ENCODE data around the gene ROBO1. TPM values are rescaled to one million over a fixed set of nuclear protein-coding genes. Genes with fewer than 3 reads are reported as not detected.

The ROBO1 gene
- total and polyA plus RNA-seq, 2 donors (not counting 3 experiments of a cell fraction or from before 2014, with no cell fraction given), result 5.9 to 14.2 TPM

DNA sequence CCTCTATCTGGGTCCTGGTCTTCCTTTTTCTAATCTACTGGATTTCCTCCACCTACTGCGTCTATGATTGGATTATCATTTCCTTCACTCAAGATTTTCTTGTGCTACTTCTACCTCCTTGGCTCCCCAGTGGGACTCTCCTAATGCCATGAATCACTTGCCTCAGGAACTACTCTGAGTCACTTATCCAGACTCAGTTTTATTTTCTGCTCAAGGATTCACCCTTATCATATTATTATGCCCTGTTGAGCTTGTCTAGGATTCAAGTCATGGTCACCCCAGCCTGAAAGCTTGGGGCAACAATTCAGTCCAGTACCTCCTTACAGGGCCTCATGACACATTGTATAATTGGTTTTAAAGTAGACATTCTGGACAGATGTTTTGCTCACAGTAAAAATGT is 968.1 kb downstream of the ROBO1 start:
- ChIA-PET CTCF (no interaction called here), POLR2A (no interaction called here)
- no peak overlapping the region for H3K4me2 ChIP-seq (ENCODE audit: insufficient read depth, low read length)
- no peaks in the 10 kb centered on the region for H3K36me3 ChIP-seq (ENCODE audit: control insufficient read depth in 2 of 2, extremely low read depth in 1 of 2, insufficient read depth in 2 of 2, low read length in 2 of 2)
- TF ChIP-seq POLR2A (IDR thresholded peaks at IDR 0.05; ENCODE audit: low read depth, low read length), result no peak
- TF ChIP-seq JUN (IDR thresholded peaks at IDR 0.05; ENCODE audit: borderline replicate concordance, insufficient read depth, insufficient read length, low read depth), result no peak
- no peak for TF ChIP-seq GATA2 (IDR thresholded peaks at IDR 0.05; ENCODE audit: insufficient read depth, insufficient read length, low read depth, low read length)
- TF ChIP-seq, protein P1, sequence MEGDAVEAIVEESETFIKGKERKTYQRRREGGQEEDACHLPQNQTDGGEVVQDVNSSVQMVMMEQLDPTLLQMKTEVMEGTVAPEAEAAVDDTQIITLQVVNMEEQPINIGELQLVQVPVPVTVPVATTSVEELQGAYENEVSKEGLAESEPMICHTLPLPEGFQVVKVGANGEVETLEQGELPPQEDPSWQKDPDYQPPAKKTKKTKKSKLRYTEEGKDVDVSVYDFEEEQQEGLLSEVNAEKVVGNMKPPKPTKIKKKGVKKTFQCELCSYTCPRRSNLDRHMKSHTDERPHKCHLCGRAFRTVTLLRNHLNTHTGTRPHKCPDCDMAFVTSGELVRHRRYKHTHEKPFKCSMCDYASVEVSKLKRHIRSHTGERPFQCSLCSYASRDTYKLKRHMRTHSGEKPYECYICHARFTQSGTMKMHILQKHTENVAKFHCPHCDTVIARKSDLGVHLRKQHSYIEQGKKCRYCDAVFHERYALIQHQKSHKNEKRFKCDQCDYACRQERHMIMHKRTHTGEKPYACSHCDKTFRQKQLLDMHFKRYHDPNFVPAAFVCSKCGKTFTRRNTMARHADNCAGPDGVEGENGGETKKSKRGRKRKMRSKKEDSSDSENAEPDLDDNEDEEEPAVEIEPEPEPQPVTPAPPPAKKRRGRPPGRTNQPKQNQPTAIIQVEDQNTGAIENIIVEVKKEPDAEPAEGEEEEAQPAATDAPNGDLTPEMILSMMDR (IDR thresholded peaks at IDR 0.05; ENCODE audit: extremely low read depth in 1 of 2, insufficient read depth in 1 of 2, low read depth in 1 of 2, low read length in 2 of 2), result no peak
- no peak for TF ChIP-seq EZH2 (IDR thresholded peaks at IDR 0.05; ENCODE audit: borderline replicate concordance, low read depth, low read length, severe bottlenecking)
- no peak for TF ChIP-seq FOS (IDR thresholded peaks at IDR 0.05; ENCODE audit: borderline replicate concordance, insufficient read depth, low read length)
- TF ChIP-seq, protein P2, sequence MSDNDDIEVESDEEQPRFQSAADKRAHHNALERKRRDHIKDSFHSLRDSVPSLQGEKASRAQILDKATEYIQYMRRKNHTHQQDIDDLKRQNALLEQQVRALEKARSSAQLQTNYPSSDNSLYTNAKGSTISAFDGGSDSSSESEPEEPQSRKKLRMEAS (IDR thresholded peaks at IDR 0.05; ENCODE audit: insufficient read depth, insufficient read length), result no peak
- TF ChIP-seq MYC (IDR thresholded peaks at IDR 0.05; ENCODE audit: low read depth, low read length), result no peak
- no peak for TF ChIP-seq POLR2AphosphoS5 (IDR thresholded peaks at IDR 0.05; ENCODE audit: insufficient read depth, low read depth, low read length)
- no peaks in the 10 kb centered on the region for H3K79me2 ChIP-seq (ENCODE audit: control insufficient read depth, insufficient read depth, low read length)
- FAIRE-seq (no peak), DNase-seq (ENCODE audit: low read depth, low spot score) (no peak)
- H3K4me3 ChIP-seq (replicated peaks in 1 of 3; ENCODE audit: insufficient read depth in 1 of 3, low read depth in 1 of 3, low read length in 3 of 3), result no peak overlapping the region
- no peaks in the 10 kb centered on the region for H4K20me1 ChIP-seq (replicated peaks; ENCODE audit: control insufficient read depth, extremely low read depth, insufficient read depth, low read length)
- no peaks in the 10 kb centered on the region for H3K9me3 ChIP-seq (replicated peaks; ENCODE audit: control insufficient read depth, insufficient read depth, low read length)
- intact Hi-C loops (cut with micrococcal nuclease) (no loop called here), dilution Hi-C loops (cut with MboI; ENCODE audit: extremely low pct_ligation_motif_present, low sequenced_read_pairs) (no loop called here)
- H3K9me1 ChIP-seq (replicated peaks; ENCODE audit: control insufficient read depth, extremely low read depth, insufficient read depth, low read length), result no peaks in the 10 kb centered on the region
- H3K4me1 ChIP-seq (ENCODE audit: control insufficient read depth, extremely low read depth, insufficient read depth, low read length), result no peaks in the 10 kb centered on the region
- no TSS peak for BruUV-seq (replicated peaks)
- H3K27ac ChIP-seq (ENCODE audit: insufficient read depth, low read depth, low read length), result no peak overlapping the region
- H3K9ac ChIP-seq (replicated peaks; ENCODE audit: extremely low read depth, insufficient read depth, low read length), result no peak overlapping the region
- no peaks in the 10 kb centered on the region for H3K27me3 ChIP-seq (ENCODE audit: control insufficient read depth in 2 of 2, insufficient read depth in 2 of 2, low read length in 2 of 2)
- H2AFZ ChIP-seq (ENCODE audit: low read depth, low read length), result no peak overlapping the region

Data from endothelial cell of umbilical vein (primary cell).